HG03060 (cell line): ENCODE results near the gene ABCA1.

ENCODE experiments used
- ATAC-seq: cut with Tn5 transposase; IDR thresholded peaks from one replicate; pipeline ENCODE4 v1.9.1; 2021; ENCODE audit warnings: low read depth, moderate number of reproducible peaks; ENCODE audit not compliant: unreplicated experiment

ABCA1 gene

GRCh38 chr9:104808035-104808614, 119.8 kb downstream of the ABCA1 start:
- no peak for ATAC-seq

GRCh38 chr9:104805441-104805840, 122.5 kb downstream of the ABCA1 start:
- ATAC-seq: no peak

DNA sequence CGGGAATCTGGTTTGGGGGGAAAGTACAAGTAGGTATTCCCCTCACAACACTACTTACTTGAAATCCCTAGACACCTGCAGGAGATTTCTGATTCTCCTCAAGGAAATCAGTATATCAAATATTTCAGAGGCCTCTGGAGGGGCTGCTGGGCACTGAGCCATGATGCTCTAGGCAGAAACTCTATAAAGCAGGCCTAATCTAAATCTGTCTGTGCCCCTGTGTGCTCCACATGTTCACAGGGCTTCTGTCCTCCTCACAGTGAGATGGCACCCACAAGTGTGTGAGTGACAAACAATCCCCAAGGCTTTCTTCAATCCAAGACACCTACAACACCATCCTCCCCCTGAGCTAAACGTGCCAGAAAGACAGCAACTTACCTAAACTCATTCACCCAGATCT, 125.0 kb downstream of the ABCA1 start:
- ATAC-seq: no peak

DNA sequence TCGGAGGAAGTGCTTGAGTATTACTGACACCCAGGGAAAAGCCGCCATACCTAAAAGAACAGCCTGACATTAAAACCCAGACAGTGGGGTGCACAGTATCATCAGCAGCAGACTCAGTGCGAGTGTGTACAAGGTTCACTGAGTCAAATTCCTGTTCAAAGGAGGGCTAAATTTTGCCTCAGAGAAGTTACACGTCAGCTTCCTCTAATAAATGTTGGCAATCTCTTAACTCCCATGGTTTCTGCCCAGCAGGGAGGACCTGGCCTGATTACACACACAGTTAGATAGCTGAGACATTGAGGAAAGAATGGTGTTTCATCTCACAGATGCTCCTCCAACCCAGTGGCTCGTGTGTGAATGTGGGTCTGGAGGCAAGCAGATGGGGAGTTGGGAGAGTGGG, 125.8 kb downstream of the ABCA1 start:
- no peak for ATAC-seq

DNA sequence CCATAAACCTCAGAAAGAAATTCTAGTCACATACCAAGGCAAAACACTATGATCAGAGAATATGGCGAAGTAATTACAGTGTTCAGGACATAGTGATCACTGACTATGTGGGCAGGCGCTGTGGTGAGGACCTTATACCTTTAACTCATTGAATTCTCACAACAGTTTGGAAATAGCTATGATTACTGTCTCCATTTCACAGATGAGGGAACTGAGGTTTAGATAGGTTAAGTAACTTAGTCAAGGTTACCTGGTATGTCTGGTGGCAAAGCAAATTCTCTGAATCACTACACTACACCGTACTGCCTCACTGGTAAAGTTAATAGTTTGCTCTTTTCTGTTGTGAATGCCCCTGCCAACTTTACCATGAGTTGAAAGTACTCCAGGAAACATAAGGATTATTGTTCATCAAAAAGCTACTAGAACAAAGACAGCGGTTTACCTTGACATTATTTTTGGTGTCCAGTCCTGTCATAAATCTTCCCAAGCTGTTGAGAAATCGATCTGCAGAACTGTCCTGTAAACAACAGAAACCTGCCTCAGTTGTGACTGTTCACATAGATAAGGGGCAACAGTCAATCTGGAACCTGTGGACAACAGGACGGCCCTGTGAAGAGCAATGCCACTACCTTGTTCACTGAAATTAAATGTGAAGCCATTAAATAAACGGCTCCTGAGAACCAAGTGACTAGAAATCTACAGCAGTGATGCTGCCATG, 127.7 kb downstream of the ABCA1 start:
- no peak for ATAC-seq

- ATAC-seq: no peak
These were observed 129.6 kb downstream of the ABCA1 start for GRCh38 chr9:104798209-104798995.

DNA sequence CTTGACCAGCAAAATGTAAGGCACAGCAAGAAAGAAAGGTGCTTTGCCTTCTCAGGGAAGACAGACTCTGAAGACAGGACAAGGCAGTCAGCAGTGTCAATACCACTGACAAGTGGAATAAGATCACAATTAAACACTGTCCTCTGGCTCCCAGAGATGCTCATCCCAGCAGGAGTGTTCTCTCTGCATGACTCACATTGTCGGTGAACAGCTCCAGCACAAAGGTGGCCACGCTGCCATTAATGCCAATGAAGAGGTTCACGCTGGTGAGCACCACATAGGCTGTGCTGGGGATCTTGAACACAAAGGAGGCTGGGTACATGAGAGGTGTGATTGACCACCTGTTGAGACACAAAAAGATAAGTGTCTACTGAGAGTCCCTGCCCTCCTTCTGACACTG, 132.1 kb downstream of the ABCA1 start:
- ATAC-seq: no peak

DNA sequence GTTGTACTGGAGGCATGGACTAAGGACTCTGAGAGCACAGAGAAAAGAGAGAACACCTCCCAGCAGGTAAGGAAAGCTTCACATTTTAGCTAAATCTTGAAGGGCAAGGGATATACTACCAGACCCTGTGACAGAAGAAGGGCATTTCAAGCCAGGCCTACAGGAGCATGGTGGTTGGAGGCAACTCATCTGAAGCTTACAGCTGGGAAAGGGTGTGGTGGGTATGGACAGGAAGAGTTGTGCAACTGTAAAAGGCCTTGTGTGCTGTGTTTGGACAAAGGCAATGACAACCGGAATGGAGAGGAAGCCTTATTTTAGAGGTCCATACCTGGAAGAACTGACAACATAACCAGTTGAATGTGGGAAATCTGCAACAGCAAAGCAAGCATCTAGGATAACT, 132.9 kb downstream of the ABCA1 start:
- ATAC-seq: no peak

DNA sequence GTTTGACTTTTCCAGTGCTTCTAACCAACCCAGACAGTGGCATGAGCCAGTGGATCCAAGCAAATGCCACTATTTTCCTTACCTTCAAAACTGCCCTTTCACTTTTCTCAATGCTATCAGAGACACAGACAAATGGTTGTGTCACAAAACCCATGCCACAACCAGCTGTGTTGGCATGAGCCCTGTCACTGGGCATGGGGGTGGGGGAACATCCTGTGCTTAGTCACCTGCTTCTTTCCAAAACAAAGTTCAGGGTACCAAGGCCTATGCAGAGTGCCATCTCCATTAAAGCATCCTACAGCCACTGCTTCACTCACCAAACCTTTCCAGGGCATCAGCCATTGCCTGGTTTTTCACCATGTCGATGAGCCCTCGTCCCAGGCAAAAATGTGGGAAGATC, 133.9 kb downstream of the ABCA1 start:
- ATAC-seq: no peak

DNA sequence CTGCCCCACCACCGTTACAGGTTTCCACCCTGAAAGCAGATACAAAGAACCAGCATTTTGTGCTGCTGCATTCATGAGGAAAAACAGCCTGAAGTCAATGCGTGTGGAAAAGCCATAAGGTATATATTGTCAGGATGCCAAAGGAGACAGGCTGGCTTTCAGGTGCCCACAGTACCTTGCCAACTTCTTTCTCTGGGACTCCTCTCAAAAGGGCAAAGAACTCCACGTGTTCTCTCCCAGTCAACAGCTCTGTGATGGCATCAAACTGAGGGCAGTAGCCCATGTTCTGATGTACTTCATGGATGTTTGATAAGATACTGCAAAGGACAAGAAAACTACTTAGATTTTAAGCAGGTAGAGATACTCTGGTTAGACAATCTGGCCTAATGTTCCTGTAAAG, 139.7 kb downstream of the ABCA1 start:
- ATAC-seq: no peak

DNA sequence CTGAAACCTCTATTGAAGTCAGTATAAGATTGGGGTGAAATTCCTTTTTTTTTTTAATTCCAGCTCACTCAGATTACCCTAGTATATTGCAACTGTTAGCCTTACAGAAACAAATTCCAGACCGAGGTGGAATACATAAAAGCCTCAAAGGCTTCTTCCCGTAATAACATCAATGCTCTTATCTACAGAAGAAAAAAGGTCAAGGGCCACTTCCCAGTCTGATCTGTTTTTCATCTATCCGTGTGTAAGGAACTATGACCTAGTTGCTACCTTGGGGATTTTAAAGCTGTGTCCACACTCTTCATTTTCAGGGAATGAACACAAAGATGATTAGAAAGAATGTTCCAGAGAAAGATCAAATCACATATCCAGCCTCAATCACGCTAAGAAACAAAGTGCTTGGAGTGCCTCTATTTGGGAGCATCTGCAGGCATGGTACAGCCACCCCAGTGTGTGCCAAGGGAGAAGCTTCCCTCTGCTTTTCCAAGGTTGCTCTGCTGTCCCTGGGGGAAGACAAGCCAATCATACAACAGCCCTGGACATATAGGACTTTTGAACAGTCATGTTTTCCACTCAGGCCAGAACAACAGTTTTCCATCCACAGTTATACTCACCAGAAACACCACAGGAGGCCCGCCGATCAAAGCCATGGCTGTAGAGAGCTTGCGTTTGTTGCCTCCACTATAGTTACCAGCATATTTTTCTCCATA, 140.5 kb downstream of the ABCA1 start:
- ATAC-seq: no peak

GRCh38 chr9:104786293-104786692, 141.7 kb downstream of the ABCA1 start:
- ATAC-seq: no peak

GRCh38 chr9:104784098-104784497, 143.9 kb downstream of the ABCA1 start:
- ATAC-seq: peak; percentile 56

GRCh38 chr9:104783588-104783987, 144.4 kb downstream of the ABCA1 start:
- no peak for ATAC-seq

GRCh38 chr9:104780796-104781395, 147.1 kb downstream of the ABCA1 start:
- no peak for ATAC-seq

GRCh38 chr9:104779946-104780535, 147.9 kb downstream of the ABCA1 start:
- no peak for ATAC-seq

DNA sequence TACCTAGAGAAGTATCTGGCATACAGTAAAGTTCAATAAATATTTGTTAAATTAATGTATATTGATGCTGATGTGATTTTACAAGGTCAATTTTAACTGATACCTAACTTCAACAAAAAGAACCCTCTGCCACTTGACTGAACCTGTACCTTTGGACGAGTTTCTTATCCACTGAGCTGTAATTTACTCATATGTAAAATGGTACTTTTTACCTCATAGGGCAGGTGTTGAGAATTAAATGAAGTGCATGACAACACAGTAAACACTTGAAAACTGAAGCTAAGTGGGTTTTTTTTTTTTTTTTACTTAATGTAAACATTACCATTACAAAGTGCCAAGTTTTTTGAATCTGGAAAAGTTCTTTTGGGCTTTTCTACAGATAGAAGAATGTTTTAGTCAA, 148.6 kb downstream of the ABCA1 start:
- ATAC-seq: no peak

DNA sequence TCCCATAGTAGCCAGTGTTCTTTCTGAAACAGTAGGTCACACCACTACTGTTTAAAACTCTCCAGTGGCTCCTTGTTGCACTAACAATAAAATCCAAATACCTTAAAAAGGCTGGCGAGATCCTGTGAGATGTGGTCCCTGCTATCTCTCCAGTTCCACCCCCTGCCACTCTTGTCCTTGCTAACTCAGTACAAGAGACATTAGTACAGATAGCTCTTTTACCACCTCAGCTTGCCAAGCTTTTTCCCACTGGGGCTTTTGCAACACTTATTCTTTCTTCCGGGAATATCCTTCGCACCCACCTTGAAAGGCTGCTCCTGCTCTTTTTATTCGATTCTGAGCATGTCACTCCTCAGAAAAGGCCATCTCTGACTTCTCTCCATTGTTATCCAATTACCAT, 149.2 kb downstream of the ABCA1 start:
- no peak for ATAC-seq

DNA sequence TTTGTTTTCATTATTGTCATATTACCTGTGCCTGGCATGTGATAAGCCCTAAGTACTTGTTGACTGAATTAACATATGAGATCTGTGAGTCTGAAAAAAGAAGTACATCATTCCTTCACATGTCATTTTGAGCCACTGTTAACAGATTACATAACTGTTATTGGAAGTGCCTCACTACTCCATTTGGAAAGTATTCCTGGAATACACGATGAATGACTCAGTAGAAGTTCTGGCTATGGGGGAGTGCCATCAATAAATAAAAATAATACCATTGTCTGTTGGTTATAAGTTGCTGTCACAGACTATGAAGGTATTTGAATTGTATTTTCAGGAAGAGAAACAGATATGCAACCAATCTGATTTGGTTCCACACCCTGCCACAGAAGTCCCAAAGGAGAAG, 151.2 kb downstream of the ABCA1 start:
- ATAC-seq: no peak

DNA sequence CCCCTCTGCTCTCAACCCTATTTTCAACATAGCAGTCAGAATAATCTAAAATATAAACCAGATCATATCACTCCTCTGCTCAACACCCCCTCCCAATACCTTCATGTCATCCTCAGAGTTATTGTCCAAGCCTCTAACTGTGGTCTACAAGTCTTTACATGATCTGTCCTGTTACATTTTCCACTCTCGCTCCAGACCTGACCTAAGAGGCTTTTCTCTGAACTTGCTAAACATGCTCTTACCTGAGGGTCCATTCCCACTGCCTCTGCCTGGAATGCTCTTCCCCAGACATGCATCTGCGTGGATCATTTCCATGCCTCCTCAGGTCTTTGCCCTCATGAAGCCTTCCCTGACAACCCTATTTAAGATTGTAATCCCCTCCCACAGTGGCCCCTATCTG, 152.0 kb downstream of the ABCA1 start:
- ATAC-seq: no peak
